K562 (cell line): Measurements from ENCODE around the gene AMPD3. TPM values are rescaled to one million over a fixed set of nuclear protein-coding genes. Genes with fewer than 3 reads are reported as not detected.

ENCODE experiments used
- ATAC-seq: fragments of 200-7000 bp; cut with Tn5 transposase; 3 replicates; pipeline ENCODE4 v1.9.1; 2020; ENCODE audit warnings: moderate library complexity
- BruUV-seq: library from RNA; stranded (reverse); fragments of 400-500 nt; replicated peaks from 2 replicates; lab custom pipeline; 2021; lab: Mats Ljungman, UMichigan
- CTCF ChIA-PET: fragments of 300-600 bp; formaldehyde crosslinking; extraction: SDS; loops from one replicate; lab custom pipeline; 2021; ENCODE audit warnings: low intra/inter-chr PET ratio; lab: Yijun Ruan, JAX
- POLR2A ChIA-PET: fragments of 300-600, 350-650 bp; sonication (Branson Sonifier 250); formaldehyde crosslinking; extraction: SDS; loops from one replicate; lab custom pipeline; 2021; ENCODE audit warnings: antibody characterized with exemption, inconsistent platforms; lab: Yijun Ruan, JAX
- DNase-seq, 4 experiments: peaks; one replicate each; pipeline versions ENCODE4 v3.0.0 to v3.0.0-alpha.2; 2011 to 2018; ENCODE audit warnings: low spot score in 3 of 4, mixed read lengths in 3 of 4; ENCODE audit errors: extremely low read depth in 1 of 4
- FAIRE-seq: peaks from 2 replicates; lab custom pipeline; 2011; peaks lifted over from hg19 to GRCh38; lab: Jason Lieb, UNC
- H2AFZ ChIP-seq: 2 replicates; pipeline ENCODE4 v1.6.0; 2011; ENCODE audit warnings: low read depth, low read length, control low read depth, inconsistent platforms
- H3K27ac ChIP-seq: fragments of 200-600 bp; 3 replicates; pipeline ENCODE4 v1.8.0; 2011; ENCODE audit warnings: low read depth, mild to moderate bottlenecking, control low read depth, inconsistent platforms, low read length, moderate library complexity, mixed read lengths; ENCODE audit errors: extremely low read depth
- H3K27me3 ChIP-seq, 2 experiments: fragments of 300-600 bp in 1 of 2; 2 replicates in 1 of 2; 3 replicates in 1 of 2; pipeline versions ENCODE4 v1.6.0 to v1.8.0; 2011; ENCODE audit warnings: inconsistent platforms in 2 of 2, low read length in 2 of 2, mild to moderate bottlenecking in 1 of 2, mixed read lengths in 1 of 2, moderate library complexity in 1 of 2; ENCODE audit not compliant: control insufficient read depth in 2 of 2, insufficient read depth in 2 of 2
- H3K36me3 ChIP-seq: fragments of 300-600 bp; 3 replicates; pipeline ENCODE4 v1.8.0; 2011; ENCODE audit warnings: mild to moderate bottlenecking, low read length, inconsistent platforms; ENCODE audit not compliant: control insufficient read depth, insufficient read depth
- H3K4me1 ChIP-seq, 2 experiments: fragments of 200-600 bp in 1 of 2; replicated peaks in 1 of 2; 2 replicates in 1 of 2; 3 replicates in 1 of 2; pipeline versions ENCODE4 v1.5.1 to v1.8.0; 2011; ENCODE audit warnings: inconsistent platforms in 2 of 2, low read length in 2 of 2, mild to moderate bottlenecking in 1 of 2, mixed read lengths in 1 of 2, moderate library complexity in 1 of 2; ENCODE audit not compliant: control insufficient read depth in 2 of 2, insufficient read depth in 2 of 2
- H3K4me2 ChIP-seq: 2 replicates; pipeline ENCODE4 v1.6.1; 2011; ENCODE audit warnings: low read length, control low read depth, inconsistent platforms, mixed read lengths; ENCODE audit not compliant: insufficient read depth
- H3K4me3 ChIP-seq: fragments of 200-600 bp; sonication (generic), shearing (Covaris generic); 2 replicates; pipeline ENCODE4 v1.5.1; 2016; ENCODE audit warnings: control low read depth, inconsistent platforms
- H3K79me2 ChIP-seq: fragments of 200-600 bp; 3 replicates; pipeline ENCODE4 v1.8.0; 2011; ENCODE audit warnings: low read length, inconsistent platforms; ENCODE audit not compliant: control insufficient read depth, insufficient read depth
- H3K9ac ChIP-seq, 2 experiments: 2 replicates each; pipeline versions ENCODE4 v1.6.0 to v1.6.1; 2011; ENCODE audit warnings: low read depth in 2 of 2, low read length in 2 of 2, control low read depth in 1 of 2, inconsistent platforms in 1 of 2, mild to moderate bottlenecking in 1 of 2, mixed read lengths in 1 of 2; ENCODE audit not compliant: insufficient read depth in 1 of 2
- H3K9me1 ChIP-seq: one replicate; pipeline ENCODE4 v1.6.0; 2011; ENCODE audit warnings: inconsistent platforms, mild to moderate bottlenecking, low read length, moderate library complexity; ENCODE audit not compliant: control insufficient read depth, insufficient read depth
- H3K9me3 ChIP-seq: replicated peaks from 2 replicates; pipeline ENCODE4 v1.5.1; 2011; ENCODE audit warnings: low read depth, low read length, inconsistent platforms; ENCODE audit not compliant: control insufficient read depth, insufficient read depth
- H4K20me1 ChIP-seq: replicated peaks from 2 replicates; pipeline ENCODE4 v1.6.1; 2011; ENCODE audit warnings: low read length, inconsistent platforms, mixed read lengths; ENCODE audit not compliant: control insufficient read depth, insufficient read depth
- CBX1 ChIP-seq: sonication (generic); IDR thresholded peaks from 2 replicates; pipeline ENCODE4 v1.6.1; 2016; ENCODE audit warnings: antibody characterized with exemption, low read depth, mild to moderate bottlenecking
- HOXB6 ChIP-seq: fragments of 250-450 bp; sonication (Bioruptor Pico); IDR thresholded peaks from 2 replicates; pipeline ENCODE4 v1.5.1; 2022; ENCODE audit warnings: mild to moderate bottlenecking, borderline replicate concordance
- TBP ChIP-seq: optimal IDR thresholded peaks from 2 replicates; pipeline ENCODE3; 2011; ENCODE audit warnings: low read depth, low read length, improper control_type of control experiment
- WGBS: fragments of 100-300 bp; shearing (Covaris generic); methylation state at CpG from one replicate; pipeline ENCODE4 v1.1.6; 2016; ENCODE audit warnings: low coverage, mixed read lengths; ENCODE audit not compliant: insufficient coverage; ENCODE audit errors: missing lambda C conversion rate; 5-methylcytosine and 5-hydroxymethylcytosine counted together
- in situ Hi-C: fragments of 300-500 bp; cut with MboI; formaldehyde crosslinking; loops from 4 replicates; pipeline ENCODE4 v1.15.0; 2018; ENCODE audit warnings: inconsistent platforms, mixed read lengths
- intact Hi-C: fragments of 100-400 bp; cut with micrococcal nuclease; formaldehyde crosslinking; loops from 2 replicates; pipeline ENCODE4 v1.14.2; 2022
- polyA plus RNA-seq, 8 experiments: library from polyadenylated mRNA; depleted of rRNA in 4 of 8; stranded (reverse) in 5 of 8; unstranded in 3 of 8; fragments of >200 nt; fragmentation: Nextera tagmentation in 2 of 8; fragmentation: Illumina TruSeq in 1 of 8; extraction: Ambion mirVana in 2 of 8; extraction: Trizol in 1 of 8; gene quantifications; 2 replicates each; pipeline versions ENCODE4 v1.2.1 to v1.2.3, GENCODE V29; 2011 to 2014; ENCODE audit warnings: inconsistent platforms in 1 of 8, missing spikeins in 1 of 8
- total RNA-seq, 7 experiments: library from RNA; depleted of rRNA in 6 of 7; stranded (reverse); fragments of >200 nt in 6 of 7; fragmentation: Illumina TruSeq in 2 of 7; extraction: Trizol in 2 of 7; gene quantifications; 2 replicates each; pipeline versions ENCODE4 v1.2.1 to v1.2.3, GENCODE V29; 2011 to 2021; ENCODE audit warnings: low replicate concordance in 1 of 7
- TF ChIP-seq, protein P1 (sequence below): fragments of 450-650 bp; formaldehyde crosslinking; IDR thresholded peaks from 2 replicates; pipeline ENCODE4 v1.4.0; 2022; ENCODE audit warnings: mild to moderate bottlenecking, moderate library complexity

AMPD3 gene
- total and polyA plus RNA-seq, 9 of the 15 experiments (the other 6 are each of a cell fraction or from before 2014, with no cell fraction given) = 4.4 to 23.6 (median 11.2) TPM

GRCh38 chr11:10409207-10409661 is 45.8 kb upstream of the AMPD3 start:
- ATAC-seq = no peak
- Histone ChIP-seq H3K27me3 (no peaks in the 10 kb centered on the region), H3K9me1 (no peaks in the 10 kb centered on the region), H4K20me1 (no peaks in the 10 kb centered on the region), H3K9me3 (no peaks in the 10 kb centered on the region), H3K27ac (no peak overlapping the region), H3K36me3 (no peaks in the 10 kb centered on the region), H3K4me3 (no peak overlapping the region), H3K4me2 (no peak overlapping the region), H2AFZ (no peak overlapping the region), H3K4me1 (peaks cover 10 to 24% of the 10 kb centered on the region in 2 experiments; a peak in 4 of 5 replicates), H3K9ac (no peak overlapping the region), H3K79me2 (no peaks in the 10 kb centered on the region)
- intact Hi-C loops (no loop called here), in situ Hi-C loops (loop anchor here (5.0 to 10.0 kb wide), 3 partner anchors 88 to 328 kb away; no protein-coding TSS in a partner anchor)
- DNase-seq = no peak
- TF ChIP-seq TBP (no peak), CBX1 (no peak), HOXB6 (CRISPR knock-in tag) (no peak)
- TF ChIP-seq, protein P1, sequence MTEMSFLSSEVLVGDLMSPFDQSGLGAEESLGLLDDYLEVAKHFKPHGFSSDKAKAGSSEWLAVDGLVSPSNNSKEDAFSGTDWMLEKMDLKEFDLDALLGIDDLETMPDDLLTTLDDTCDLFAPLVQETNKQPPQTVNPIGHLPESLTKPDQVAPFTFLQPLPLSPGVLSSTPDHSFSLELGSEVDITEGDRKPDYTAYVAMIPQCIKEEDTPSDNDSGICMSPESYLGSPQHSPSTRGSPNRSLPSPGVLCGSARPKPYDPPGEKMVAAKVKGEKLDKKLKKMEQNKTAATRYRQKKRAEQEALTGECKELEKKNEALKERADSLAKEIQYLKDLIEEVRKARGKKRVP (CRISPR knock-in tag) = no peak
- POLR2A ChIA-PET = interaction anchor here (0.9 to 2.3 kb wide), 3 partner anchors 10 to 47 kb away, joined by 3 to 9 read pairs (median 3); no protein-coding TSS in a partner anchor
- no peak for FAIRE-seq
- no TSS peak for BruUV-seq
- 18% methylated on average over 3 of the region's 3 CpGs for WGBS
- CTCF ChIA-PET = no interaction called here
